Loucy (cell line): Measurements from ENCODE around the gene XXYLT1.

Experiments used
- CTCF ChIP-seq: fragments of 200-600 bp; sonication (generic); conservative IDR thresholded peaks from 2 replicates; pipeline ENCODE4 v1.5.1; 2014; ENCODE audit warnings: mild to moderate bottlenecking, antibody characterized with exemption, low read length
- EZH2phosphoT487 ChIP-seq: fragments of 200-600 bp; IDR thresholded peaks from 2 replicates; pipeline ENCODE4 v1.6.1; 2018; ENCODE audit warnings: antibody characterized with exemption, mild to moderate bottlenecking, moderate library complexity, borderline replicate concordance

- no peak for TF ChIP-seq CTCF
- TF ChIP-seq EZH2phosphoT487: no peak
Measured at GRCh38 chr3:195057716-195058115, 213.2 kb downstream of the XXYLT1 start.
